COLO668 (cell line): ENCODE results near the gene KCNK5.

Source experiments
- DNase-seq: peaks from one replicate; lab custom pipeline; 2025; ENCODE audit not compliant: unreplicated experiment; lab: John Stamatoyannopoulos, UW

KCNK5 gene

GRCh38 chr6:39217177-39217864 is 12.0 kb downstream of the KCNK5 start:
- no peak for DNase-seq

GRCh38 chr6:39215640-39216158 is 13.6 kb downstream of the KCNK5 start:
- DNase-seq: no peak

GRCh38 chr6:39214846-39215639 is 14.2 kb downstream of the KCNK5 start:
- DNase-seq: no peak

- no peak for DNase-seq
Measured at GRCh38 chr6:39214120-39214813, 15.0 kb downstream of the KCNK5 start.

GRCh38 chr6:39213195-39213920 is 15.9 kb downstream of the KCNK5 start:
- no peak for DNase-seq

GRCh38 chr6:39211183-39211582 is 18.1 kb downstream of the KCNK5 start:
- no peak for DNase-seq

- DNase-seq: no peak
Measured at GRCh38 chr6:39210450-39210849, 18.8 kb downstream of the KCNK5 start.

- no peak for DNase-seq
Measured at GRCh38 chr6:39209911-39210310, 19.4 kb downstream of the KCNK5 start.

- no peak for DNase-seq
Measured at GRCh38 chr6:39209360-39209811, 19.9 kb downstream of the KCNK5 start.

- DNase-seq: no peak
Measured at GRCh38 chr6:39208223-39208739, 21.0 kb downstream of the KCNK5 start.

GRCh38 chr6:39207416-39208222 is 21.7 kb downstream of the KCNK5 start:
- DNase-seq: no peak

GRCh38 chr6:39206250-39206721 is 23.0 kb downstream of the KCNK5 start:
- no peak for DNase-seq

- no peak for DNase-seq
Measured at GRCh38 chr6:39204646-39205244, 24.5 kb downstream of the KCNK5 start.

- DNase-seq: no peak
Measured at GRCh38 chr6:39204160-39204495, 25.1 kb downstream of the KCNK5 start.

GRCh38 chr6:39203436-39204159 is 25.7 kb downstream of the KCNK5 start:
- DNase-seq: no peak

GRCh38 chr6:39202166-39202565 is 27.1 kb downstream of the KCNK5 start:
- DNase-seq: no peak

GRCh38 chr6:39200498-39201020 is 28.7 kb downstream of the KCNK5 start:
- no peak for DNase-seq

- DNase-seq: no peak
Measured at GRCh38 chr6:39199976-39200375, 29.3 kb downstream of the KCNK5 start.
